Body of pancreas (tissue), 4 donors: ENCODE data around the gene IQSEC2. TPM values are rescaled to one million over a fixed set of nuclear protein-coding genes. Genes with fewer than 3 reads are reported as not detected.

Experiments
- ATAC-seq: fragments of 150-250 bp; one replicate; pipeline ENCODE4 v1.9.1; 2016
- DNase-seq, 4 donors: peaks; one replicate each; pipeline ENCODE4 v3.0.0-alpha.2; 2019
- H3K27ac ChIP-seq, 4 donors: fragments of 200-600 bp; sonication (generic); 1 replicate in 3 of 4; 2 replicates in 1 of 4; pipeline versions ENCODE4 v1.5.1 to v1.6.1; 2016 to 2019; ENCODE audit warnings: mild to moderate bottlenecking in 1 of 4, mixed read lengths in 1 of 4, moderate library complexity in 1 of 4
- H3K27me3 ChIP-seq, 2 donors: fragments of 200-600 bp; sonication (generic); one replicate each; pipeline ENCODE4 v1.6.0; 2016; ENCODE audit warnings: mild to moderate bottlenecking in 1 of 2
- H3K36me3 ChIP-seq, 2 donors: fragments of 200-600 bp; sonication (generic); replicated peaks in 1 of 2; 2 replicates each; pipeline ENCODE4 v1.5.1; 2016; ENCODE audit warnings: low read depth in 2 of 2; ENCODE audit not compliant: insufficient read depth in 1 of 2
- H3K4me1 ChIP-seq: fragments of 200-600 bp; sonication (generic); one replicate; pipeline ENCODE4 v1.6.0; 2016
- H3K4me3 ChIP-seq, 2 donors: fragments of 200-600 bp; sonication (generic); 1 replicate in 1 of 2; 2 replicates in 1 of 2; pipeline ENCODE4 v1.5.1; 2016 to 2019
- H3K9me3 ChIP-seq, 3 donors: fragments of 200-600 bp; sonication (generic); 1 replicate in 2 of 3; 2 replicates in 1 of 3; pipeline ENCODE4 v1.5.1; 2016
- POLR2A ChIP-seq, 3 donors: fragments of 450-650 bp; IDR thresholded peaks; one replicate each; pipeline ENCODE4 v1.6.1; 2016; ENCODE audit warnings: antibody characterized with exemption in 3 of 3, mild to moderate bottlenecking in 2 of 3
- WGBS, 2 donors: methylation state at CpG; one replicate each; pipeline ENCODE4 v1.1.5; 2017; 5-methylcytosine and 5-hydroxymethylcytosine counted together
- intact Hi-C: fragments of 100-400 bp; cut with DNase I; formaldehyde crosslinking; loops from one replicate; pipeline ENCODE4 v1.15.1; 2023
- total RNA-seq, 2 donors: library from RNA; depleted of rRNA; stranded (reverse); fragments of >200 nt; gene quantifications; one replicate each; pipeline ENCODE4 v1.1.0, GENCODE V29; 2016
- TF ChIP-seq, protein P1 (sequence below), 7 experiments: fragments of 450-650 bp in 4 of 7; fragments of 200-600 bp in 3 of 7; sonication (generic) in 3 of 7; IDR thresholded peaks; one replicate each; pipeline ENCODE4 v1.5.1; 2016 to 2019; ENCODE audit warnings: antibody characterized with exemption in 7 of 7

IQSEC2 gene
- total RNA-seq, 2 donors from 2014 or later: 12.7 to 30.3 TPM

DNA sequence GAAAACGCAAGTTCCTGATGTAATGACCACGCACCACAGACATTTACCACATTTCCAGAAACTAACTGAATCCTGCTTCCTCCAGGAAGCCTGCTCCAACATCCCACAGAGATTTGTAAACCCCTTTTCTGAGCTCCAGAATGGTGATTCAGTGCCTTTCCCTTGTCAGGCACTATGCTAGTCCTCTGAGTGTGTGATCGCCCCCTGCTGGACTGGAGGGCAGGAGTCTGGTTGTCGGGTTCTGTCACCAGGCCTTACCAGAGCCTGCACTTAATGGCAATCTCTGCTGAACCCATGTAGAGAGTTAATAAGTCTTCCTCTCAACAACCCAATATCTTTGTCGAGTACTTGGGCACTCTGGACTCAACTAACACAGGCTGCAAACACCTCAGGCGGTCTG, 41.9 kb downstream of the IQSEC2 start:
- Histone ChIP-seq H3K27me3 (no peaks in the 10 kb centered on the region), H3K27ac (no peak overlapping the region), H3K4me1 (no peaks in the 10 kb centered on the region), H3K9me3 (no peaks in the 10 kb centered on the region), H3K36me3 (no peaks in the 10 kb centered on the region), H3K4me3 (no peak overlapping the region)
- TF ChIP-seq, protein P1, sequence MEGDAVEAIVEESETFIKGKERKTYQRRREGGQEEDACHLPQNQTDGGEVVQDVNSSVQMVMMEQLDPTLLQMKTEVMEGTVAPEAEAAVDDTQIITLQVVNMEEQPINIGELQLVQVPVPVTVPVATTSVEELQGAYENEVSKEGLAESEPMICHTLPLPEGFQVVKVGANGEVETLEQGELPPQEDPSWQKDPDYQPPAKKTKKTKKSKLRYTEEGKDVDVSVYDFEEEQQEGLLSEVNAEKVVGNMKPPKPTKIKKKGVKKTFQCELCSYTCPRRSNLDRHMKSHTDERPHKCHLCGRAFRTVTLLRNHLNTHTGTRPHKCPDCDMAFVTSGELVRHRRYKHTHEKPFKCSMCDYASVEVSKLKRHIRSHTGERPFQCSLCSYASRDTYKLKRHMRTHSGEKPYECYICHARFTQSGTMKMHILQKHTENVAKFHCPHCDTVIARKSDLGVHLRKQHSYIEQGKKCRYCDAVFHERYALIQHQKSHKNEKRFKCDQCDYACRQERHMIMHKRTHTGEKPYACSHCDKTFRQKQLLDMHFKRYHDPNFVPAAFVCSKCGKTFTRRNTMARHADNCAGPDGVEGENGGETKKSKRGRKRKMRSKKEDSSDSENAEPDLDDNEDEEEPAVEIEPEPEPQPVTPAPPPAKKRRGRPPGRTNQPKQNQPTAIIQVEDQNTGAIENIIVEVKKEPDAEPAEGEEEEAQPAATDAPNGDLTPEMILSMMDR (IDR thresholded peaks at IDR 0.05): peak in 1 of 7 experiments; percentile 12
- no peak for TF ChIP-seq POLR2A (IDR thresholded peaks at IDR 0.05)
- ATAC-seq (no peak), DNase-seq (peak in 1 of 4 donors; percentile 30)
- intact Hi-C loops: no loop called here
- WGBS, 2 donors: 90 to 96% methylated on average over 2 to 6 of the region's 6 CpGs

DNA sequence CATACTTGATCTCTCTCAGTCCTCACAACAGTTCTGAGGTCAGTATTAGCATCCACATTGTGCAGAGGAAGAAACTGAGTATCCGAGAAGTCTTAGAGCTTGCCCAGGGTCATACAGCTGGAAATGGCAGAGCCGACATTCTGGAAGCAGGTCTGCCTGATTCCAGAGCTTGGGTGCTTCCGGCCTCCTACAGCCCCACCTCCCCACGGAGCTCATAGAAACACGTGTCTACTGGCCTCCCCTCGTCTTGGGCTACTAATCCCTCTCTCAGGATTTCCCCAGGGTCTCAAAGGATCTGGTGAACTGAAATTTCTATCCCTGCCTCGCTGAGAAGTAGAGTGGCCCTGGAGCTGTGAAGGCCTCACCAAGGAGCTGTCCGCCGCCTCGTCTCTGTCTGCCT, 44.3 kb downstream of the IQSEC2 start:
- Histone ChIP-seq H3K36me3 (no peaks in the 10 kb centered on the region), H3K4me3 (no peak overlapping the region), H3K27me3 (no peaks in the 10 kb centered on the region), H3K27ac (no peak overlapping the region), H3K9me3 (no peaks in the 10 kb centered on the region), H3K4me1 (no peaks in the 10 kb centered on the region)
- intact Hi-C loops: no loop called here
- WGBS, 2 donors: 77 to 82% methylated on average over 5 to 8 of the region's 10 CpGs
- DNase-seq (no peak), ATAC-seq (no peak)
- no peak for TF ChIP-seq POLR2A (IDR thresholded peaks at IDR 0.05)
- TF ChIP-seq, protein P1 (IDR thresholded peaks at IDR 0.05): no peak

DNA sequence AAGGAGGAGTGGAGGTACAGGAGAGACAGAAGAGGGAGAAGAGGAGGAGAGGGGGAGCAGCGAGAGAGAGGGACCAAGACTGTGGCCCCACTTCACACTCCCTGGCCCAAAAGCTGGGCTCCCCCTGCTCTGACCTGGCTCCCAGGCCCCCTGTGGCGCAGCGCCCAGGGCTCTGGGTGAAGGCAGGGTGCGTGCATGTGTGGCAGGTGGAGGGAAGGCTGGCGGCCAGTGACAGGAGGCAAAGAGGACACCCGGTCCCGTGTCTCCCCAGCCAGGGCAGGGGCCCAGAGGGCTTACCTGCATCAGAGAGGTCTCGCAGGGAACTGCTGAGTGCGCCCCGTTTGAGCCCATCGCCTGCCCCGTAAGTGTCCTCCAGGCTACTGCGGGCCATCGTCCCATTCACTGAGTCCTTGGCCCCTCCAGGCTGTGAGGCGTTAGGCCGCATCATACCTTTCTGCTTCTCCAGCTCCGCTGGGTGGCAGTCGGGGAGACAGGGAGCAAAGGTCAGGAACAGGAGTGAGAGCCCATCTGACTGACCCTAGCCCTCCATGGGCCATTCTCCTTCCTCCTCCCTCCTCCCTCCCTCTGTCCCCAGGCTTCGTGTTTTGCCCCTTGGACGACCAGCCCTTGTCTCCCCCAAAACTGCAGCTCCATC, 45.2 kb downstream of the IQSEC2 start:
- H3K27me3 ChIP-seq: no peaks in the 10 kb centered on the region
- no peak for TF ChIP-seq POLR2A (IDR thresholded peaks at IDR 0.05)
- TF ChIP-seq, protein P1 (IDR thresholded peaks at IDR 0.05): no peak
- H3K9me3 ChIP-seq: no peaks in the 10 kb centered on the region
- H3K4me3 ChIP-seq: no peak overlapping the region
- intact Hi-C loops: no loop called here
- no peak for DNase-seq
- WGBS, 2 donors: 80 to 91% methylated on average over 3 to 11 of the region's 20 CpGs
- no peaks in the 10 kb centered on the region for H3K36me3 ChIP-seq
- ATAC-seq: no peak
- H3K4me1 ChIP-seq: no peaks in the 10 kb centered on the region
- H3K27ac ChIP-seq: no peak overlapping the region

DNA sequence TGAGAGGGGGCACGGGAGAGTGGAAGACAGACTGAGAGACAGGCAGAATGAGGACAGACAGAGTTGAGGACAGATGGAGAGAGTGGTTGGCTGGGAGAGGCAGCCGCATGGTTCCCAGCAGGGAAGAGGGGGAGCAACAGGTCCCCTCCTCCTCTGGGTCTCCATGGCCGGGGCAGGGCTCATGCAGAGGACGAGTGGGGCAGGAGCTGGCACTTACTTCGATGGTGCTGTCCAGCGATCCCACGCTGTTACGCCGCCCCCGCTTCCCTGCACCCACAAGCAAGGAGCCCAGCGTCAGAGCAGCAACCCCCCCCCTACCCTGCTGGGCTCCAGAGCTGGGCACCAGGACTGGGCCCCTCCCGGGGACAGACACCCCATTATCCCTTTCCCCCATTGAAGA, 45.8 kb downstream of the IQSEC2 start:
- DNase-seq (no peak), ATAC-seq (no peak)
- no peaks in the 10 kb centered on the region for H3K36me3 ChIP-seq
- WGBS, 2 donors: 67 to 77% methylated on average over 1 to 2 of the region's 12 CpGs
- H3K4me3 ChIP-seq: no peak overlapping the region
- intact Hi-C loops: no loop called here
- no peaks in the 10 kb centered on the region for H3K9me3 ChIP-seq
- H3K27me3 ChIP-seq: no peaks in the 10 kb centered on the region
- no peaks in the 10 kb centered on the region for H3K4me1 ChIP-seq
- TF ChIP-seq, protein P1 (IDR thresholded peaks at IDR 0.05): no peak
- no peak for TF ChIP-seq POLR2A (IDR thresholded peaks at IDR 0.05)
- H3K27ac ChIP-seq: no peak overlapping the region

DNA sequence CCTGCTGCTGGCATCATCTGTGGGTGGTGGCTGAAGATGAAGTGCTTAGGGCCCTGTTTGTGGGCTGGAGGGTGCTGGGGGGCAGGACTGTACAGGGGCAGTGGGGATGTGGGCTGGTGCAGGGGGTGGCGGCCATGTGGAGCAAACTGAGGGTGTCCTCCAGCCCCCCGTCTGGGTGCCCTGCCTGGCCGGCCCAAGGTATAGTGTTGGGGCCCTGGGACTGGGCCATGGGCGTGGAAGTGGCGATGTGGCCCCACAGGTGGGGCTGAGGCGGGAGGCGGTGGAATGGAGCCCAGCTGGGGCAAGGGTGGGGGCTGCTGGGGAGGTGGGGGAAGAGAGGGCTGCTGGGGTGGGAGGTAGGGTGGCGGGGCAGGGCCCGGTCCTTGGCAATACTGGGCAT, 46.9 kb downstream of the IQSEC2 start:
- no peaks in the 10 kb centered on the region for H3K36me3 ChIP-seq
- WGBS, 2 donors: no CpG with 5 or more reads among the region's 9 CpGs
- H3K4me1 ChIP-seq: no peaks in the 10 kb centered on the region
- no peak overlapping the region for H3K4me3 ChIP-seq
- intact Hi-C loops: no loop called here
- DNase-seq (no peak), ATAC-seq (no peak)
- no peaks in the 10 kb centered on the region for H3K9me3 ChIP-seq
- H3K27ac ChIP-seq: no peak overlapping the region
- H3K27me3 ChIP-seq: no peaks in the 10 kb centered on the region
- TF ChIP-seq, protein P1 (IDR thresholded peaks at IDR 0.05): no peak
- TF ChIP-seq POLR2A (IDR thresholded peaks at IDR 0.05): no peak
